SK-N-SH treated with all-trans-retinoic acid at 6 μM for 48 hours (cell line): ENCODE measurements around the gene WNT3.
A peak's percentile ranks its signal among the peaks of the same experiment; 100 is the strongest.

Experiments used
- ATAC-seq: fragments of 200-7000 bp; cut with Tn5 transposase; 3 replicates; pipeline ENCODE4 v1.9.1; 2020; ENCODE audit warnings: mild to moderate bottlenecking, moderate library complexity
- ARNTL ChIP-seq: fragments of 450-650 bp; formaldehyde crosslinking; IDR thresholded peaks from 2 replicates; pipeline ENCODE4 v1.5.0; 2020; ENCODE audit warnings: low read depth, mild to moderate bottlenecking, moderate library complexity, borderline replicate concordance
- CREB5 ChIP-seq: fragments of 250-450 bp; sonication (Bioruptor Pico); IDR thresholded peaks from 2 replicates; pipeline ENCODE4 v1.5.1; 2020; ENCODE audit warnings: low read depth, mild to moderate bottlenecking, moderate library complexity
- CSDC2 ChIP-seq: fragments of 250-450 bp; sonication (Bioruptor Pico); IDR thresholded peaks from 2 replicates; pipeline ENCODE4 v1.5.0; 2020; ENCODE audit warnings: mild to moderate bottlenecking, moderate library complexity
- CSRNP3 ChIP-seq: fragments of 250-450 bp; sonication (Bioruptor Pico); IDR thresholded peaks from 2 replicates; pipeline ENCODE4 v1.5.1; 2021; ENCODE audit warnings: mild to moderate bottlenecking, moderate library complexity
- ESRRG ChIP-seq: fragments of 250-450 bp; sonication (Bioruptor Pico); IDR thresholded peaks from 2 replicates; pipeline ENCODE4 v1.6.1; 2021; ENCODE audit warnings: mild to moderate bottlenecking
- GLIS3 ChIP-seq: fragments of 250-450 bp; sonication (Bioruptor Pico); IDR thresholded peaks from 2 replicates; pipeline ENCODE4 v1.5.0; 2020; ENCODE audit warnings: mild to moderate bottlenecking, moderate library complexity
- ISL1 ChIP-seq: fragments of 250-450 bp; sonication (Bioruptor Pico); IDR thresholded peaks from 2 replicates; pipeline ENCODE4 v2.1.2; 2022; ENCODE audit warnings: mild to moderate bottlenecking, moderate library complexity
- OSR1 ChIP-seq: fragments of 250-450 bp; sonication (Bioruptor Pico); IDR thresholded peaks from 2 replicates; pipeline ENCODE4 v1.8.0; 2022; ENCODE audit warnings: moderate library complexity, mild to moderate bottlenecking, inconsistent platforms
- PATZ1 ChIP-seq: fragments of 250-450 bp; sonication (Bioruptor Pico); IDR thresholded peaks from 2 replicates; pipeline ENCODE4 v1.8.0; 2020; ENCODE audit warnings: mild to moderate bottlenecking, moderate library complexity, borderline replicate concordance
- POU6F1 ChIP-seq: fragments of 250-450 bp; sonication (Bioruptor Pico); IDR thresholded peaks from 2 replicates; pipeline ENCODE4 v1.8.0; 2021; ENCODE audit warnings: low read depth, mild to moderate bottlenecking, moderate library complexity, borderline replicate concordance
- PPARA ChIP-seq: fragments of 250-450 bp; sonication (Bioruptor Pico); IDR thresholded peaks from 2 replicates; pipeline ENCODE4 v1.5.0; 2020; ENCODE audit warnings: mild to moderate bottlenecking, borderline replicate concordance
- SNAI2 ChIP-seq: fragments of 250-450 bp; sonication (Bioruptor Pico); IDR thresholded peaks from 2 replicates; pipeline ENCODE4 v1.5.0; 2020; ENCODE audit warnings: mild to moderate bottlenecking, moderate library complexity
- TCF4 ChIP-seq: fragments of 250-450 bp; sonication (Bioruptor Pico); IDR thresholded peaks from 2 replicates; pipeline ENCODE4 v1.8.0; 2021; ENCODE audit warnings: mild to moderate bottlenecking, moderate library complexity, borderline replicate concordance
- TOX ChIP-seq: fragments of 250-450 bp; sonication (Bioruptor Pico); IDR thresholded peaks from 2 replicates; pipeline ENCODE4 v1.8.0; 2021; ENCODE audit warnings: mild to moderate bottlenecking, moderate library complexity, borderline replicate concordance
- TSHZ2 ChIP-seq: fragments of 250-450 bp; sonication (Bioruptor Pico); IDR thresholded peaks from 2 replicates; pipeline ENCODE4 v1.5.0; 2020; ENCODE audit warnings: mild to moderate bottlenecking, moderate library complexity
- ZFP30 ChIP-seq: fragments of 450-650 bp; formaldehyde crosslinking; IDR thresholded peaks from 2 replicates; pipeline ENCODE4 v1.5.0; 2022; ENCODE audit warnings: mild to moderate bottlenecking, moderate library complexity
- ZNF565 ChIP-seq: fragments of 450-650 bp; formaldehyde crosslinking; conservative IDR thresholded peaks from 2 replicates; pipeline ENCODE4 v1.5.0; 2020; ENCODE audit warnings: low read depth, mild to moderate bottlenecking, moderate library complexity
- ZNF70 ChIP-seq: fragments of 450-650 bp; formaldehyde crosslinking; IDR thresholded peaks from 2 replicates; pipeline ENCODE4 v1.5.0; 2020; ENCODE audit warnings: mild to moderate bottlenecking, moderate library complexity
- ZNF8 ChIP-seq: fragments of 450-650 bp; formaldehyde crosslinking; IDR thresholded peaks from 2 replicates; pipeline ENCODE4 v1.5.0; 2020; ENCODE audit warnings: mild to moderate bottlenecking, moderate library complexity

The WNT3 gene

GRCh38 chr17:46809110-46809571 is 9.4 kb downstream of the WNT3 start:
- peak; percentile 8; the same call in 1 of the 3 replicates for ATAC-seq
- peak; percentile 33; the same call in 1 of the 2 replicates for TF ChIP-seq TCF4 (CRISPR knock-in tag)
- TF ChIP-seq TOX (CRISPR knock-in tag) = no peak

GRCh38 chr17:46805771-46806170 is 12.7 kb downstream of the WNT3 start:
- TF ChIP-seq ARNTL (CRISPR knock-in tag) (no peak), CSDC2 (CRISPR knock-in tag) (no peak), OSR1 (no peak), TCF4 (CRISPR knock-in tag) (no peak), ZNF70 (CRISPR knock-in tag) (no peak)
- no peak for ATAC-seq

GRCh38 chr17:46803544-46803943 is 14.9 kb downstream of the WNT3 start:
- TF ChIP-seq GLIS3 (CRISPR knock-in tag) (no peak), TSHZ2 (no peak), ESRRG (CRISPR knock-in tag) (no peak), PPARA (CRISPR knock-in tag) (no peak), OSR1 (no peak), ZFP30 (no peak), TOX (CRISPR knock-in tag) (no peak), POU6F1 (CRISPR knock-in tag) (no peak), ZNF70 (CRISPR knock-in tag) (no peak), ZNF565 (CRISPR knock-in tag) (no peak), ISL1 (no peak), CSDC2 (CRISPR knock-in tag) (no peak), ZNF8 (CRISPR knock-in tag) (no peak), ARNTL (CRISPR knock-in tag) (no peak), TCF4 (CRISPR knock-in tag) (no peak), CSRNP3 (CRISPR knock-in tag) (no peak), PATZ1 (CRISPR knock-in tag) (no peak), SNAI2 (CRISPR knock-in tag) (no peak), CREB5 (CRISPR knock-in tag) (no peak)
- ATAC-seq = no peak

GRCh38 chr17:46802800-46803199 is 15.7 kb downstream of the WNT3 start:
- no peak for TF ChIP-seq ZNF8 (CRISPR knock-in tag)
- TF ChIP-seq CSDC2 (CRISPR knock-in tag) = no peak
- no peak for TF ChIP-seq OSR1
- no peak for TF ChIP-seq GLIS3 (CRISPR knock-in tag)
- TF ChIP-seq ZFP30 = no peak
- no peak for TF ChIP-seq CSRNP3 (CRISPR knock-in tag)
- ATAC-seq = no peak
